Erythroblast (primary cell): ENCODE results near the gene MTNR1A.

ENCODE experiments used
- GATA1 ChIP-seq: IDR thresholded peaks from 2 replicates; pipeline ENCODE4 v1.6.1; 2011; ENCODE audit warnings: low read depth, mild to moderate bottlenecking, control low read depth, low read length, moderate library complexity
- POLR2A ChIP-seq: IDR thresholded peaks from 2 replicates; pipeline ENCODE4 v1.6.1; 2011; ENCODE audit warnings: mild to moderate bottlenecking, low read length

- TF ChIP-seq POLR2A, result no peak
- no peak for TF ChIP-seq GATA1
These were observed 14.3 kb upstream of the MTNR1A start for GRCh38 chr4:186569533-186570192.
